Breast epithelium (tissue), 3 donors: ENCODE results near the gene SPDEF.

Experiments
- POLR2A ChIP-seq: fragments of 450-650 bp; IDR thresholded peaks from one replicate; pipeline ENCODE4 v1.6.1; 2016; ENCODE audit warnings: antibody characterized with exemption, mild to moderate bottlenecking, moderate library complexity
- POLR2AphosphoS5 ChIP-seq, 3 donors: sonication (generic); formaldehyde crosslinking; IDR thresholded peaks; one replicate each; pipeline ENCODE4 v1.6.1; 2017; ENCODE audit warnings: antibody characterized with exemption in 3 of 3
- TF ChIP-seq, protein P1 (sequence below), 3 donors: fragments of 450-650 bp; IDR thresholded peaks; one replicate each; pipeline ENCODE4 v1.5.1; 2016 to 2017; ENCODE audit warnings: antibody characterized with exemption in 3 of 3, mild to moderate bottlenecking in 3 of 3, moderate library complexity in 3 of 3

- TF ChIP-seq, protein P1, sequence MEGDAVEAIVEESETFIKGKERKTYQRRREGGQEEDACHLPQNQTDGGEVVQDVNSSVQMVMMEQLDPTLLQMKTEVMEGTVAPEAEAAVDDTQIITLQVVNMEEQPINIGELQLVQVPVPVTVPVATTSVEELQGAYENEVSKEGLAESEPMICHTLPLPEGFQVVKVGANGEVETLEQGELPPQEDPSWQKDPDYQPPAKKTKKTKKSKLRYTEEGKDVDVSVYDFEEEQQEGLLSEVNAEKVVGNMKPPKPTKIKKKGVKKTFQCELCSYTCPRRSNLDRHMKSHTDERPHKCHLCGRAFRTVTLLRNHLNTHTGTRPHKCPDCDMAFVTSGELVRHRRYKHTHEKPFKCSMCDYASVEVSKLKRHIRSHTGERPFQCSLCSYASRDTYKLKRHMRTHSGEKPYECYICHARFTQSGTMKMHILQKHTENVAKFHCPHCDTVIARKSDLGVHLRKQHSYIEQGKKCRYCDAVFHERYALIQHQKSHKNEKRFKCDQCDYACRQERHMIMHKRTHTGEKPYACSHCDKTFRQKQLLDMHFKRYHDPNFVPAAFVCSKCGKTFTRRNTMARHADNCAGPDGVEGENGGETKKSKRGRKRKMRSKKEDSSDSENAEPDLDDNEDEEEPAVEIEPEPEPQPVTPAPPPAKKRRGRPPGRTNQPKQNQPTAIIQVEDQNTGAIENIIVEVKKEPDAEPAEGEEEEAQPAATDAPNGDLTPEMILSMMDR (IDR thresholded peaks at IDR 0.05), result no peak
- TF ChIP-seq POLR2AphosphoS5 (IDR thresholded peaks at IDR 0.05), result no peak
- TF ChIP-seq POLR2A, result no peak
Observed at GRCh38 chr6:34538581-34538980, 17.5 kb downstream of the SPDEF start.
